ENCODE measurements around the gene BTN3A1. TPM values are rescaled to one million over a fixed set of nuclear protein-coding genes. Genes with fewer than 3 reads are reported as not detected.
"Not testable (repeated sequence)": the region's sequence is repeated elsewhere in the genome, so short reads cannot be mapped to it uniquely, and the experiment has no call there.

The BTN3A1 gene
- total RNA-seq, 1 experiment from 2014 or later, result 32.7 TPM

DNA sequence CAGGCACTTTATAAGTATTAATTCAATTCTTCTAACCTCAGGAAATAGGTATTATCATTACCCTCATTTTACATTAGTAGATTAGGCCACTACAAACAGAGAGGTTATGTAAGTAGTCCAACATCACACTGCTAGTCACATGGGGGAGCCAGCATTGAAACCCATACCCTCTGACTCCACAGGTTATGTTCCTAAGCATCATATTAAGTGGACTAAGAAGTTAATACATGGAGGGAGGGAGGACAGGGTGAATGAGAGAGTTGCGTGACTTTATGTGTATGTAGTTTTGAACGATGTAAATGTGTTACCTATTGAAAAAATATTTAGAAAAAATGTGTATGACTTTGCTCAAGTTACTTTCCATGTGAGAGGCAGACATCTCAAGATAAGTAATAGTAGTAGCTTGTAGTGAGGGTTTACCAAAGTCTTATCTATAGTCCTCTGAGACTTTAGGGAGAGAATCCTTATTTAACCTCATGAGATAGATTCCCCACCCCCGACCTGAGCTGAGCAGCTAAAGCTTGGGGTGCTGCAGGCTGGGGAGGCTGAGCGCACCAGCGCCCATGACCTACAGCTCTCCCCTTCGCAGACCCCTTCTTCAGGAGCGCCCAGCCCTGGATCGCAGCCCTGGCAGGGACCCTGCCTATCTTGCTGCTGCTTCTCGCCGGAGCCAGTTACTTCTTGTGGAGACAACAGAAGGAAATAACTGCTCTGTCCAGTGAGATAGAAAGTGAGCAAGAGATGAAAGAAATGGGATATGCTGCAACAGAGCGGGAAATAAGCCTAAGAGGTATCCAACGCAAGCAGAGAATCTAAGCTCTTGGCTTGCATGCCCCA, 29.5 kb upstream of the BTN3A1 start:
- Histone ChIP-seq H3K9me3 (ENCODE audit: low read length) (no peaks in the 10 kb centered on the region), H3K27me3 (ENCODE audit: low read length) (no peaks in the 10 kb centered on the region), H2AFZ (ENCODE audit: low read length) (no peak overlapping the region), H3K36me3 (ENCODE audit: insufficient read depth, low read length) (peaks cover 18% of the 10 kb centered on the region; the same call in 1 of the 2 replicates), H3K27ac (ENCODE audit: low read length) (no peak overlapping the region), H3K9ac (ENCODE audit: low read length) (no peak overlapping the region), H4K20me1 (ENCODE audit: insufficient read depth, low read depth, low read length) (no peaks in the 10 kb centered on the region), H3K4me1 (ENCODE audit: low read length) (no peaks in the 10 kb centered on the region), H3K79me2 (ENCODE audit: low read length) (no peaks in the 10 kb centered on the region), H3K4me2 (ENCODE audit: low read depth, low read length, poor library complexity, severe bottlenecking) (no peak overlapping the region), H3K4me3 (ENCODE audit: low read length) (no peak overlapping the region), H3K9me2 (replicated peaks; ENCODE audit: insufficient read depth, low read length) (no peaks in the 10 kb centered on the region)
- no peak for DNase-seq

DNA sequence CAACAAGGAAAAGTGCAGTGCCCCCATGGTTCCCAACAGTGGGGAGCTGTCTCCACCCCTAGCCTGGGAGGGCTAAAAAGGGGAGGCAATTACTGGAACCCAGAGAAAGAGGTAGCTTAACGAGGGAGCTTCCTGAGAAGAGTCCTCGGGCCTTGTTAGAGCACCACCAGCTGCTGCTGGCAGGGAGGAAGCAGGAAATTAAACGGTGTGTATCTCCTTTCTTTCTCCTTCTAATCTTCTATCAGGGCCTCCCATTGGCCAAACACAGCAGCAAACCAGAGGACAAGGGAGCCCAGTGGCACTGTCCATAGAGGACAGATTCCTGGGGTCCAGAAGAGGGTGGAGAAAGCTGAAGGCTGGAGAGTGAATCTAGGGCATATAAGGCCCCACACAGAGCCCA, 26.8 kb upstream of the BTN3A1 start:
- H3K4me3 ChIP-seq (ENCODE audit: low read length), result no peak overlapping the region
- no peaks in the 10 kb centered on the region for H4K20me1 ChIP-seq (ENCODE audit: insufficient read depth, low read depth, low read length)
- H3K27me3 ChIP-seq (ENCODE audit: low read length), result no peaks in the 10 kb centered on the region
- no peak overlapping the region for H2AFZ ChIP-seq (ENCODE audit: low read length)
- H3K4me1 ChIP-seq (ENCODE audit: low read length), result no peaks in the 10 kb centered on the region
- no peak overlapping the region for H3K9ac ChIP-seq (ENCODE audit: low read length)
- peaks cover 14% of the 10 kb centered on the region; the same call in 1 of the 2 replicates for H3K36me3 ChIP-seq (ENCODE audit: insufficient read depth, low read length)
- H3K4me2 ChIP-seq (ENCODE audit: low read depth, low read length, poor library complexity, severe bottlenecking), result no peak overlapping the region
- H3K9me3 ChIP-seq (ENCODE audit: low read length), result no peaks in the 10 kb centered on the region
- no peak overlapping the region for H3K27ac ChIP-seq (ENCODE audit: low read length)
- H3K9me2 ChIP-seq (replicated peaks; ENCODE audit: insufficient read depth, low read length), result no peaks in the 10 kb centered on the region
- no peak for DNase-seq
- no peaks in the 10 kb centered on the region for H3K79me2 ChIP-seq (ENCODE audit: low read length)

DNA sequence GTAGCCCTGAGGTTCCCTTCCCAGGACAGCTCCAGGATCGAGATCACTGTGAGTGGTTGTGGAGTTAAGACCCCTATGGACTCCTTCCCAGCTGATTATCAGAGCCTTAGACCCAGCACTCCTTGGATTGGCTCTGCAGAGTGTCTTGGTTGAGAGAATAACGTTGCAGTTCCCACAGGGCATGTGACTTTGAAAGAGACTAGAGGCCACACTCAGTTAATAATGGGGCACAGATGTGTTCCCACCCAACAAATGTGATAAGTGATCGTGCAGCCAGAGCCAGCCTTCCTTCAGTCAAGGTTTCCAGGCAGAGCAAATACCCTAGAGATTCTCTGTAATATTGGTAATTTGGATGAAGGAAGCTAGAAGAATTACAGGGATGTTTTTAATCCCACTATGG, 24.4 kb upstream of the BTN3A1 start:
- no peak overlapping the region for H3K9ac ChIP-seq (ENCODE audit: low read length)
- H4K20me1 ChIP-seq (ENCODE audit: insufficient read depth, low read depth, low read length), result no peaks in the 10 kb centered on the region
- no peaks in the 10 kb centered on the region for H3K27me3 ChIP-seq (ENCODE audit: low read length)
- no peaks in the 10 kb centered on the region for H3K79me2 ChIP-seq (ENCODE audit: low read length)
- H3K9me3 ChIP-seq (ENCODE audit: low read length), result no peaks in the 10 kb centered on the region
- no peak overlapping the region for H3K4me3 ChIP-seq (ENCODE audit: low read length)
- no peaks in the 10 kb centered on the region for H3K9me2 ChIP-seq (replicated peaks; ENCODE audit: insufficient read depth, low read length)
- DNase-seq, result no peak
- H3K4me2 ChIP-seq (ENCODE audit: low read depth, low read length, poor library complexity, severe bottlenecking), result no peak overlapping the region
- H3K27ac ChIP-seq (ENCODE audit: low read length), result no peak overlapping the region
- H2AFZ ChIP-seq (ENCODE audit: low read length), result no peak overlapping the region
- H3K4me1 ChIP-seq (ENCODE audit: low read length), result no peaks in the 10 kb centered on the region
- H3K36me3 ChIP-seq (ENCODE audit: insufficient read depth, low read length), result peaks cover 8% of the 10 kb centered on the region; the same call in 1 of the 2 replicates

DNA sequence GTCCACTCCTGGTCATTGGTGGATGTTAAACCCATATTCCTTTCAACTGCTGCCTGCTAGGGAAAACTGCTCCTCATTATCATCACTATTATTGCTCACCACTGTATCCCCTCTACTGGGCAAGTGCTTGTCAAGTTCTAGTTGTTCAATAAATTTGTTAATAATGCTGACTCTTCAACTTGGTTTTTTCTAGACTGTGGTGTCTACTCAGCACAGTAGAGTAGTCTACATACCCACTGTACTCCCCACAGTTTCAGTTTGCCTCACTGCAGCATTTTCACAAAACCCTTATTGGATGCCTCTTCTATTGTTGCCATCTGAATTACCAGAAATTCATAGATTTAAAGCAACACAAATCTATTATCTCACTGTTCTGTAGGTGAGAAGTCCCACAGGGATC, 23.9 kb upstream of the BTN3A1 start:
- not testable (repeated sequence) for H3K27ac ChIP-seq (ENCODE audit: low read length); H3K36me3 ChIP-seq (ENCODE audit: insufficient read depth, low read length); H3K9me2 ChIP-seq (replicated peaks; ENCODE audit: insufficient read depth, low read length); H2AFZ ChIP-seq (ENCODE audit: low read length); H3K4me1 ChIP-seq (ENCODE audit: low read length); H4K20me1 ChIP-seq (ENCODE audit: insufficient read depth, low read depth, low read length); H3K9me3 ChIP-seq (ENCODE audit: low read length); H3K9ac ChIP-seq (ENCODE audit: low read length); H3K27me3 ChIP-seq (ENCODE audit: low read length); DNase-seq; H3K4me2 ChIP-seq (ENCODE audit: low read depth, low read length, poor library complexity, severe bottlenecking); H3K79me2 ChIP-seq (ENCODE audit: low read length); H3K4me3 ChIP-seq (ENCODE audit: low read length)

DNA sequence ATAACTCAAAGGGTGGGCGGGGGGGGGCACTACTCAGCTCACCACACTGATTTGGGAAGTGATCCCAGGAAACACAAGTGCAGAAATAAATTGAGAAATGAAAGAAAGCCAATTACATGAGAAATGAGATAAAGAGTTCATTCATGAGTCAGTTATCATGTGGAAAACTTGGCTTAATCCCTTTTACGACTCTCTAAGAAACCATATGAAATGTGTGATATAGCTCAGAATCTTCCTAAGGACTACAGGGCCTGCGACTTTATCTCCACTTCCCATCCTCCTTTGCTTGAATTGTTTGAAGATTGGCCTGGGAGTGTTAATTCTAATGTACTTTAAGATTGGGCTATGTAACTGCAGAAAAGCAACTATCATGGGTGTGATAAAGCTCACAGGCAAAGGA, 22.8 kb upstream of the BTN3A1 start:
- Histone ChIP-seq H3K9me3 (ENCODE audit: low read length) (no peaks in the 10 kb centered on the region), H3K79me2 (ENCODE audit: low read length) (peaks cover 6% of the 10 kb centered on the region; the same call in 1 of the 2 replicates), H3K36me3 (ENCODE audit: insufficient read depth, low read length) (peaks cover 6% of the 10 kb centered on the region; the same call in 1 of the 2 replicates), H3K9ac (ENCODE audit: low read length) (no peak overlapping the region), H3K27me3 (ENCODE audit: low read length) (no peaks in the 10 kb centered on the region), H3K27ac (ENCODE audit: low read length) (no peak overlapping the region), H3K4me3 (ENCODE audit: low read length) (no peak overlapping the region), H3K9me2 (replicated peaks; ENCODE audit: insufficient read depth, low read length) (no peaks in the 10 kb centered on the region), H3K4me1 (ENCODE audit: low read length) (peaks cover 10% of the 10 kb centered on the region), H2AFZ (ENCODE audit: low read length) (no peak overlapping the region), H3K4me2 (ENCODE audit: low read depth, low read length, poor library complexity, severe bottlenecking) (no peak overlapping the region), H4K20me1 (ENCODE audit: insufficient read depth, low read depth, low read length) (no peaks in the 10 kb centered on the region)
- no peak for DNase-seq

DNA sequence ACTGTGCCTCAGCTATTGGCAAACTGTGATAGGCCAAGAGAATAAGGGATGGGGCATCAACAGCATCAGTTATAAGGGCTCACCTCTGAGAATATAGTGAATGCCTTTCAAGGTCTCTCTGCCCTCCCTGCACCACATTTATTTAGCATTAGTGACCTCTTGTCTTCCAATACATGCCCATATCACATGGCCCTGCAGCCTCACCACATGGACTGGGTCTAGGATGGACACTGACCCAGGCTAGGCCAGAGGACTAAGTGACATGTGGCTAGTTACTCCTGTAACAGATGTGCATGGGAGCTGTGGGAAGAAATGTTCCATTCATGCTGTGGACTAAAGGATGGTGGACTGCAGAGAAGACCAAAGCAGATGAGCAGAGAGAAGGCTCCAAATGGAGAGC, 22.3 kb upstream of the BTN3A1 start:
- H3K4me3 ChIP-seq (ENCODE audit: low read length), result no peak overlapping the region

DNA sequence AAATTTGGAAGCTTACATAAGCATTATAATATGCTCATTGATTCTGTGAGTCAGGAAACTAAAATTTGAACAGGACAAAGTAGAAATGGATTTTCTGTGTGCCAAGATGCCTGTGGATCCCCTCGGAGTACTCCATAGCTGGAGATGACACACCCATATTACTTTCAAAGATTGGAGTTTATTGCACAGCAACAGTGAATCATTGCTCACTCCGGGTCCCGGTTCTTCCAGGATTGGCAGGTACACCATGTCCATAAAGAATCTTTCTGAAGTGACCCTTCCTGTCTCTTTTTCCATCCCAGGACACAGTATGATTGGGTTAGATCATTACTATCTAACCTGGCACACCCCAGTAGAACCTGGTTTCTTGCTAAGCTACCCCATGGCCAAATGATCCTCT, 21.8 kb upstream of the BTN3A1 start:
- no peak overlapping the region for H2AFZ ChIP-seq (ENCODE audit: low read length)

More for the DNA sequence above, 22.3 kb upstream of the BTN3A1 start:
- no peaks in the 10 kb centered on the region for H3K9me2 ChIP-seq (replicated peaks; ENCODE audit: insufficient read depth, low read length)
- H2AFZ ChIP-seq (ENCODE audit: low read length), result no peak overlapping the region
- no peak overlapping the region for H3K9ac ChIP-seq (ENCODE audit: low read length)
- H3K36me3 ChIP-seq (ENCODE audit: insufficient read depth, low read length), result peaks cover 6% of the 10 kb centered on the region; the same call in 1 of the 2 replicates
- H3K79me2 ChIP-seq (ENCODE audit: low read length), result peaks cover 6% of the 10 kb centered on the region; the same call in 1 of the 2 replicates
- no peaks in the 10 kb centered on the region for H3K27me3 ChIP-seq (ENCODE audit: low read length)
- no peak overlapping the region for H3K27ac ChIP-seq (ENCODE audit: low read length)
- DNase-seq, result no peak
- H3K4me2 ChIP-seq (ENCODE audit: low read depth, low read length, poor library complexity, severe bottlenecking), result no peak overlapping the region
- H3K4me1 ChIP-seq (ENCODE audit: low read length), result peaks cover 10% of the 10 kb centered on the region
- H3K9me3 ChIP-seq (ENCODE audit: low read length), result no peaks in the 10 kb centered on the region
- H4K20me1 ChIP-seq (ENCODE audit: insufficient read depth, low read depth, low read length), result no peaks in the 10 kb centered on the region

DNA sequence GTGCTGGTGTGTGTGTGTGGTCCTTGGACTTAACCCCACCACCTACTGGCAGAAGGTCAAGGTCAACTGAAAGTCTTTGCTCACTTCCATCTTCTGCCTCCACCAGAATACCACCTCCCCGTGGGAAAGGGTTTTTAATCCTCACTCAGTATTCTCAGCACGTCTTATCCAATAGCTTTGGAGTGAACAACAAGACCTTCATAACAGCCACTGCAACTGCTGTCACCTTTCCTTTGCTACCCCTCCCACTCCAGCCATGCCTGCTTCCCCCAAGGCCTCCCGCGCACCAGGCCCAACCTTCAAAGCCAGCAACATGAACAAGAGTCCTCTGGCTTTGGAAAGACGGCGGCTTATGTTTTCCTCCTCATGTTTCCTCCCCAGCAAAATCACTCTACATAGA, 20.0 kb upstream of the BTN3A1 start:
- H3K9ac ChIP-seq (ENCODE audit: low read length), result no peak overlapping the region
- H3K27ac ChIP-seq (ENCODE audit: low read length), result no peak overlapping the region
- H3K9me2 ChIP-seq (replicated peaks; ENCODE audit: insufficient read depth, low read length), result no peaks in the 10 kb centered on the region
- no peak for DNase-seq
- no peaks in the 10 kb centered on the region for H3K9me3 ChIP-seq (ENCODE audit: low read length)
- 0 out of 2 replicates have a peak, but pooled peaks cover 2% of the 10 kb centered on the region for H3K36me3 ChIP-seq (ENCODE audit: insufficient read depth, low read length)
- no peaks in the 10 kb centered on the region for H4K20me1 ChIP-seq (ENCODE audit: insufficient read depth, low read depth, low read length)
- no peak overlapping the region for H3K4me2 ChIP-seq (ENCODE audit: low read depth, low read length, poor library complexity, severe bottlenecking)
- no peaks in the 10 kb centered on the region for H3K27me3 ChIP-seq (ENCODE audit: low read length)
- H3K79me2 ChIP-seq (ENCODE audit: low read length), result peaks cover 6% of the 10 kb centered on the region; the same call in 1 of the 2 replicates
- H2AFZ ChIP-seq (ENCODE audit: low read length), result no peak overlapping the region
- H3K4me3 ChIP-seq (ENCODE audit: low read length), result no peak overlapping the region
- peaks cover 12% of the 10 kb centered on the region for H3K4me1 ChIP-seq (ENCODE audit: low read length)

More for the DNA sequence above, 21.8 kb upstream of the BTN3A1 start:
- Histone ChIP-seq H3K9ac (ENCODE audit: low read length) (no peak overlapping the region), H3K27me3 (ENCODE audit: low read length) (no peaks in the 10 kb centered on the region), H3K36me3 (ENCODE audit: insufficient read depth, low read length) (peaks cover 6% of the 10 kb centered on the region; the same call in 1 of the 2 replicates), H3K4me3 (ENCODE audit: low read length) (no peak overlapping the region), H3K9me3 (ENCODE audit: low read length) (no peaks in the 10 kb centered on the region), H3K9me2 (replicated peaks; ENCODE audit: insufficient read depth, low read length) (no peaks in the 10 kb centered on the region), H3K4me1 (ENCODE audit: low read length) (peaks cover 10% of the 10 kb centered on the region), H3K27ac (ENCODE audit: low read length) (no peak overlapping the region), H3K79me2 (ENCODE audit: low read length) (peaks cover 6% of the 10 kb centered on the region; the same call in 1 of the 2 replicates), H4K20me1 (ENCODE audit: insufficient read depth, low read depth, low read length) (no peaks in the 10 kb centered on the region), H3K4me2 (ENCODE audit: low read depth, low read length, poor library complexity, severe bottlenecking) (no peak overlapping the region)
- DNase-seq, result no peak
